GM12874 (cell line): ENCODE measurements around the gene TEX19.

Source experiments
- CTCF ChIP-seq: IDR thresholded peaks from 2 replicates; pipeline ENCODE4 v1.5.1; 2011; ENCODE audit warnings: low read depth, mild to moderate bottlenecking, control low read depth, low read length, moderate library complexity; ENCODE audit not compliant: insufficient read depth

TEX19 gene

GRCh38 chr17:82346342-82347300 lies 12.4 kb upstream of the TEX19 start:
- TF ChIP-seq CTCF = no peak

- no peak for TF ChIP-seq CTCF
These were observed 10.6 kb upstream of the TEX19 start for GRCh38 chr17:82348434-82348833.

- no peak for TF ChIP-seq CTCF
These were observed 10.2 kb upstream of the TEX19 start for GRCh38 chr17:82348866-82349265.

GRCh38 chr17:82349287-82349701 lies 9.8 kb upstream of the TEX19 start:
- TF ChIP-seq CTCF = no peak

- TF ChIP-seq CTCF = 0 out of 2 replicates have a peak, but pooled peaks have one; percentile 28
These were observed 8.6 kb upstream of the TEX19 start for GRCh38 chr17:82350182-82351030.

- no peak for TF ChIP-seq CTCF
These were observed 7.8 kb upstream of the TEX19 start for GRCh38 chr17:82351254-82351712.
